GM21360 (cell line): Measurements from ENCODE around the gene ZBTB22.

ENCODE experiments used
- ATAC-seq: cut with Tn5 transposase; IDR thresholded peaks from one replicate; pipeline ENCODE4 v1.9.1; 2021; ENCODE audit warnings: mild to moderate bottlenecking, moderate library complexity; ENCODE audit not compliant: unreplicated experiment

Gene ZBTB22

DNA sequence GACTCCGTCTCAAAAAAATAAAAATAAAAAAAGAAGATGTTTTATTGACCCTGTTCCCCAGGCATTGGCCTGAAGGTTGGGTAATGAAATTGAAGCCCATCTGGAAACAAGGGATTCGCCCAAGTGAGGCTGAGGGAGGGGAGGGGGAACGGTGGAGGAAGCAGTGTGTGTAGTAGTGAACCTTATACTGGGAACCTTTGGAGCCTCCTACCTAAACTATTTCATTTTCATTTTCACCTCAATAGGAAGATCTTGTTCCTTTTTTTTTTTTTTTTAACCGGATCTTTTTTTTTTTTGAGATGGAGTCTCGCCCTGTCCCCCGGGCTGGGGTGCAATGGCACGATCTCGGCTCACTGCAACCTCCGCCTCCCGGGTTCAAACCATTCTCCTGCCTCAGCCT, 13.2 kb upstream of the ZBTB22 start:
- ATAC-seq = no peak

DNA sequence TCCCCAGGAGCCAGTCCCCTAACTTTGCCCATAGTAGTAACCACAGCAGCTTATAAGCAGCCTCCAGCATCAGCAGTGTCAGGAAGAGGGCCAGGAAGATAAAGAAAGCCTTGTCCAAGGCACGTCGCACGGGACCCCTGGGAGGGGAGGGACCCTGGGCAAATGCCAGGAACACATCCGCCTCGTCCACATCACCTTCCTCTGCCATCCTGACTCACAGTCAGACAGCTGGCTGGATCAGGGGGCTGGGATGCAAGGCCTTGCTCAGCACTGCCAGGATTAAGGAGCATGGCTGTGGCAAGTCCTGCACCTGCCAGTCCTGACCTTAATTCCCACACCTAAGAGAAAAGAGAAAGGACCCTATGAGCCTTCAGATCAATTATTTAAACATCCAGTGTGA, 11.5 kb upstream of the ZBTB22 start:
- ATAC-seq = no peak

DNA sequence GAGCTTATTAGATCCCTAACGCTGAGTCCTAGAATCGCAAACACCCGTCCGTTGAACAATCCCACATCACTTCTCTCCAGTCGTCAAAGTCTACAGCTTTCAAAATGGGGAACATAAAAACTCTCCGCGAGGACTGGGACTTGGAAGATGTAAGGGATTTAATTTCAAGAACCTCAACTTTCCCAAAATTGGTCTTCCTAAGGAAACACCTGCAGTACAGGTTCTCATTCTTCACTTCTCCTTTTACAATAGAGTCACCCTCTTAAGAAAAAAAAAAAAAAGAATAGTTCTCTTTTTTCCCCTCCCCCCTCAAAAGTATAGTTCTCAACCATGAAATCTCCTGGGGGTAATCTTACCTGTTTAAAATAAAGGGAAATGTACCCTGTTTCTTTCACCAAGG, 6.6 kb upstream of the ZBTB22 start:
- ATAC-seq = no peak

DNA sequence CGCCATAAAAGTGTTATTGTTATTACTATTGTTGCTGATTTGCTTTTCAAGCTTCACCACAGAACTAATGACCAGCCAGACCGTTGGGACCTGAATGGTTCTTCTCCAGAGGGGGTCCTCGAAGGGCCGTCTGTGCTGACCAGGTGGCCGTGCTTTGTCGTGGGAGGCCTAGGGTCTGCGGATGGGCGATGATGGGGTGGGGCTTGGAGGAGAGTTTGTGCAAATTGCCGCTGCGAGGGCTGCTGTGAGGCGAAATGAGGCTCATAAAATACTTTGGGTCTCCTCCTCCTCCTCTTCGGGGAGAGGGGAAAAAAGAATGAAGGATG, 6.0 kb upstream of the ZBTB22 start:
- ATAC-seq = peak; percentile 14

DNA sequence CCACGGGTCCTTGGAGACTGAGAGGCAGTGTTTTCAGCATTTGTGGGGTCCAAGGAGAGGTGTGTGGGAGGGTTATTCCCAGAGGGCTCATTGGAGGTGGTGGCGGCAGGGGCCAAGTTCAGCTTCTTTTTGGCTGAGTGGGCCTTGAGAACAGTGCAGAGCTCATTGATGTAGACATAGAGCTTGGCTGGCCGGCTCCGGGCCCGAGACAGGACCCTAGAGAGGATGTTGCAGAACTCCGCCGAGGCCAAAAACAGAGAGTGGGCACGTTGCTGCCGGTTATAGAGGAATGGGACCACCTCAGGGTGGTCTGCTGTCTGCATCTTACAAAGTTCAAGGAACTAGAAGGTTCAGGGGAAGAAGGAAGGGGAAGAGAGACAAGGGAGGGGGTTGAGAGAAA, 3.7 kb upstream of the ZBTB22 start:
- ATAC-seq = no peak

DNA sequence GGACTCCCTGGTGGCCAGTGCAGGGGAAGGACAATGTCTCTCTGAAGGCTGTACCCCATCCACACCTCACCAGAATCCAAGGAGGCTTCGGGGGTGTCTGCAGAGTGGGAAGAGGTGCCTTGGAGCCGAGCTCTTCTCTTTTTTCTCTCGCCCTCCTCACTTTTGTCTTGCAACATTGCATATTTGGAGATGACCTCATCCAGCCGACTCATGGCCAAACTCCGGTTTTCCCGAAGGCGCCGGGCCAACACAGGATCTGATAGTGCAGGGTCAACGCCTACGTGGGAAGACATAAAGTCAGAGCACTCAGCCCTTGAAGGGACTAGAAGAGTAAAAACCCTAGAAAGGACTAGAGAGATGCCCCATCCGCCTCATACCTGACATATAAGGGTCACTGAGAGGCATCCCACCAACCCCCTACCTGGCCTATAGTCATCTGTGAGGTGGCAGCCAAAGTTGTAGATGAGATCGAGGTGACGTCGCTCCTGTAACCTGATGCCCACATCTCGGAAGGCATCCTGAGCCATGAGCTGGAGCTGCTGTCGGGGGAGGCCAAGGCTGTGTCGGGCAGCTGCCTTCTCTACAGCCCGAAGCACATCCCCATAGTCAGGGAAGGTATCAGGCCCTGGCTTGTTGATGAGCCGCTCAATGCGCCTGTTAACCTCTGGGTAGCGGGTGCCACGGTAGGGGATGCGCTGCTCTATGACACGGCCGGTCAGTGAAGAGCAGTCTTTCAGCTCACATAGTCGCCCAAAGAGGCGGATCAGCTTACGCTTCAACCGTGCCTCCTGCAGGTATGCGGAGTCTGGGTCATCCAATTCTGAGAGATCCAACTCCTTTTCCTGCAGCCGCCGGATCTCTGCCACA, 3.0 kb upstream of the ZBTB22 start:
- no peak for ATAC-seq

DNA sequence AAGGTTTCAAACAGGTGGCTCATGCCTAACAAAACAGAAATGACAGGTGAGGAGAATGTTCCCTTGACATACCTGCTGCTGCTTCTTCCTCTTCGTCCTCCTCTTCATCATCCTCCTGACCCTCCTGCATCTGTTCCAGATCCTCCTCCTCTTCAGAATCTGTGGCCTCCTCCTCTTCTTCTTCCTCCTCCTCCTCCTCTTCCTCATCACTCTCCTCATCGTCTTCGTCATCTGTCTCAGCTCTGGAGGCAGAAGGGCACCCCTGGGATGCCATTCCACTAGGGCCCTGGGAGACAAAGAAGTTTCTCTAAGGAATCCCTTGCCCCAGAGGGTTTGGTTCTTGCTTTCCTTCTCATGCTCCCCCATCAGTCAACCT, 2.4 kb upstream of the ZBTB22 start:
- ATAC-seq = no peak

DNA sequence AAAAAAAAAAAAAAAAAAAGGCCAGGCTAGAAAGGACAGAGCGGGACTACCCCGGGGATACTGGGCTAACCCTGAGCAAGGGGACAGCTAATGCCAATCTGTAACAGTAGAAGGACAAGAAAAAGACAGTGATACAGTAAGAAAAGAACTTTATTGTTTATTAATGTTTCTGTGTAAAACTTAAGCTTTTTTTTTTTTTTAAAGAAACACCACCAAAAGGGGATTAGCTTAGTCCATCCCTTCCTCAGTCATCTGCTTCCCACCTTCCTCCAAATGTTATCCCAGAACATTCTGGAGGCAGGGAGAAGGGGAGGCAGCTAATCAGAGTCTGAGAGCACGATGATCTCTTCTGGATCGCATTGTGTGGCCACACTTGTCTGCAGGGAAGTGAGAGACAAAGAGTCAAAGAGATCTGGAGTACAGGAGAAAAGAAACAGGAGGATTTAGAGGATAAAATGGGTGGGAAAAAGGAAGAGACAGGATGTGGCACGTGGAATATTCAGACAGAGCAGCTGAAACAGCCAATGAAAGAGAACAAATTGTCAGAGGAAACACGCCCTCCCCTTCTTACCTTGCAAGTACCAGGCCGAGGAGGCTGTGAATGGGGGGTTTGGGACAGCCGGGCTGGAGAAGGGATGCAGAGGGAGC, 1.0 kb upstream of the ZBTB22 start:
- ATAC-seq = no peak

DNA sequence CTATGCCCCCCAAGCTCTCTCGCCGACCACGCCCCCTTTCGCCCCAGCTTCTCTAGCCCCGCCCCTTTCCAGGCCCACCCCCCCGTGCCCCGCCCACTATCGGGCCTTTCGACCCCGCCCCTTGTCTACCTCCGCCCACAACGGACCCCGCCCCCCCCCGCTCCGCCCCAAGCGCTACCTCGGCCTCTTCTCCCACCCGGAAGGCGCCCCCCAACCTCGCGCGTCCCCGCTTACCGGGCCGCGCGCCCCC, 200 bp downstream of the ZBTB22 start:
- ATAC-seq = no peak

DNA sequence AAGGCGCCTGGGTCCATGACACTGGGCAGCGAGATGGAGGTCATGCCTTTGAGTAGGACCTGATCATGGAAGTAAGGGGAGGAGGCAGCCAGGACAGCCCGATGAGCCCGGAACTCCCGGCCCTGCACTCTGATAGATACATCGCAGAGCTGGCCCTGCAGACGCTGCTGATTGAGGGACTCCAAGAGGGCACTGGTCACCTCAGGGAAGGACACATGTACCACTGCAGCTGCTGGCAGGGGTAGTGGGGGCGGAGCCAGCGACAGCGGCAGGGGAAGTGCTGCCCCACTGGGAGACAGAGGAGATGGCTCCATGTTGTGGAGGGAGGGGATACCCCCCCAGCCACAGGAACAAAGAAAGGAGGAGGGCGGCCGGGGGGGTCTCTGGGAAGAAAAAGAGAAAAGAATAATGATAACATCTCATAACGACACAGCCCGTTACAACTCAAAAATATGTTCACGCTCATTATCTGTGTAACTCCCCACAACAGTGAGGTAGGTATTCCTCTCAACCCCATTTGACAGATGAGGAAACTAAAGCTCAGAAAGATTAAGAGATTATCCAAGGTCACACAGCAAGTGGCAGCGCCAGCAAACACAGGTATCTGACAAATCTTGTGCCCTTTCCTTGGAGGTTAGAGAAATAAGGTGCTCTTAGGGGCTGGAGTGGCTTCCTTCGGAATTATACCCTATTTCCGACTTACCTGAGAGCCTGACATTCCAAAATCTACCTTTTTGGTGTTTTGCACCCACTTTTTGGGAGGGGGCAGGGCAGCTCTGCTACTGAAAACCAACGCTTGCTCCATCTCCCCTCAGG, 733 bp downstream of the ZBTB22 start:
- no peak for ATAC-seq

DNA sequence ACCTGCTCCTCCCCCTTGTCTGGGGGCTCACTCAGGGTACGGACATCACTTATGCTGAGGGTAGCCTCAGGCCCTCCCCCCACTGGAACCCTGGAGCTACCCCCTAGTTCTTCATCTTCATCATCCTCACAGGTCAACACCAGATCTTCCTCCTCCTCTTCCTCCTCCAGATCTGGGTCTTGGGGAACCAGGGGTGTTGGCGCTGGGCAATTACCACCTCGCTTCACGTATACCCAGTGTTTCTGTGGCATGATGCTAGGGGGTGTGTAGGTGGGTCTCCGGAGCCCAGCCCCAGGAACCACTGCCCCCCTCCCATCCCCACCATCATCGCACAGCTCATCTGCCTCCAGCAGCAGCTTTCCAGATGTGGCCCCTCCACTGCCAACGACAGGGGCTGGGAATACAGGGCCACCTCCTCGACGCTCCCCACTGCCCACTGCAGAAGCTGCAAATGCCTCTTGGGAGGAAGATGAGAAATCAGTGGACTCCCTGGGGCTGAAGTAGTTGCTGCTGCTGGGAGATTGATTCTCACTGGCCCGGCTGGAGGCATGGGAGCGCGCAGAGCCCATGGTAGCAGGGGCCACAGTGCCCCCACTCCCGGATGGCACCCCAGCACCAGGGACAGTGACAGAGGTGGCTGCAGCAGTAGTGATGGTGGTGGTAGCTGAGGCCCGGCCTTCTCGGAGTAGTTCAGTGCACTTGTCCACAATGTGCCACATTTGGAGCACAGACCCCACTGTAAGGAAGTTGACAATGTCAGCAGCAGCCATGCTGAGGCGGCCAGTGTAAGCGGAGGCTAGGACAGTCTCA, 1.5 kb downstream of the ZBTB22 start:
- no peak for ATAC-seq

DNA sequence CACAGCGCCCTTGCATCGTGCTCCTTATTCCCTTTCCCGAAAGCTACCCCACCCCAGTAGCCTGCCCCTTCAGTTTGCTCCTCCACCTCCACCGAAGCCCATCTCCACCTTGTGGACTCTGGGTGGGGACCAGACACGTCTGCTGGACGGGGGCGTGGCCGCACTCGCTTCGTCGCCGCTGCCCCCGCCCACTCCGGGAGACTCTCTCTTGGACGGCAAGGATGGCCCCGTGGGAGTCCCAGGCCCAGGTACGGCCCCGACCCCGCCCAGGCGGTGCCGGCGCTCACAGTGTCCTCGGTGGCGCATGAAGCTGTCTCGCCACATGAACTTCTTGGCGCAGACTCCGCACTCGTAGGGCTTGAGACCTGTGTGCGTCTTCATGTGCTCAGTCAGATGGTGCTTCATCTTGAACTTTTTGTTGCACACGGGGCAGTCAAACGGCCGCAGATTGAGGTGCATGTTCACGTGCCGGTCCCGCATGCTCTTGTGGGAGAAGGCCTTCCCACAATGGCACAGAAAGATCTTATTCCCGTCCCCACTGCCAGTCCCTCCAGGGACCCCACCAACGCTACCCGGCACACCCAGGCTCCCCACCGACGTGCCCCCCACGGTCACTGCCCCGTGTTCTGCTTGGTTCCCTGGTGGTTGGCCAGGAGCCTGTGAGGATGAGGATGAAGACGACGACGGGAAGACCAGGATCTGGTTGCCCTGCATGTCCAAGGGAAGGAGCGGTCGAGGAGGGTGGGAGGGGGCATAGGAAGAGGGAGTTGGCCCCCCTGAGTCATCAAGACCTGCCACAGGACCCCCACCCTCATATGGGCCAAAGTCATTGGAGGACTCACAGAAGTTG, 2.4 kb downstream of the ZBTB22 start:
- ATAC-seq = no peak

DNA sequence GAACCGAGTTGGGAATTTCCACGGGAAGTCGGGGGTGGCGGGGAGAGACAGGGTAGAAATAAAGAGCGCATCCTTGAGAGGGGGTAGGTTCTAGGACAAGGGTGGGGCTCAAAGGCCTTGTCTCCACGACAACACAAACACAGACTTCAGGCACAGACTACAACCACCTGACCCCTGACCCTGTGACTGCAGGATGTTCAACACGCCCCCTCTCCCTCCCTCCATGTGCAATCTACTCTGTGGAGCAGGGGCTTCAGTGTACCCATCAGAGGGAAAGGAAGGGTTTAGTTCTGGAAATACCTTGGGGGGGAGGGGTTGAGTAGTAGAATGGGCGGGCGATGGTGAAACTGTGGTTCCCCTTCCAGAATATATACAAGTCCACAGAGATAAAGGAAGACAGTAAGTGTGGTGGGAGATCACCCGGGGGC, 3.0 kb downstream of the ZBTB22 start:
- no peak for ATAC-seq

DNA sequence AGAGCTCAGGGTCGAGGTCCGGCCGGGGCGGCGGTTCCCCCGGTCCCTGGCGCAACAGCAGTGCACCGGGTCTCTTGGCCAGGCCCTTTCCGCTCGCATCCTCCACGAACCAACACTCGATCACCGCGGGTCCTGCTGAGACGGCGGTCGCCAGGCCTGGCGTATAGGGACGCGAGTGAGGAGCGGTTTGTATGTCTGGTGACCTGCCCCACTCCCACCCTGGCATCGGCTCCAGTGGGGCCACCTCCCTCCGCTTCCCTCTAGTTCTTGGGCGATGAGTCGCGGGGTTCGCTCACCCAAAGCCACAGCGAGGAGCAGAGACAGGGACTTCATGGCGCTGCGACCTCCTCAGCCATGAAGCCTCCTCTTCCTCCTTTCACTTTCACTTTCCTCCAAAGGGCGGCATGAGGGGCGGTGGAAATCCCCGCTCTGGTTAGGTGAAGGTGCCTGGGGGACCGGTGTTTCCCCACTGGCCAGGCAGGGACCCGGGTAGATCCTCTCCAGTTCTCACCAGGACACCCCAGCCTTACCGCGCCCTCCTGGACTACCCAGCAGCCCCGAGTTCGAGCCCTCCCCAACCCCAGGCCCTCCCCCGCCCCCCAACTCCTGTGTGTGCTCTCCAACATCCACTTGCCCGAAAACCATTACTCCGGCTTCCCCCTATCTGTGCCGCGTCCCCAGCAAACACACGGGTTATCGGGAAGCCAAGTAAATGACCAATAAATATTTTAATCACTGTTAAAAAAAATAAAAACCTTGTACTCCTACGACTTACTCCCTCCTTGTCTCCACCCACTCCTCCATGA, 3.6 kb downstream of the ZBTB22 start, which contains the start of gene TAPBP:
Gene TAPBP, minus strand, starts transcription at position 370 of the 806 bp plus-strand sequence. Its CDS starts 37 bp downstream, at position 333.
- peak; percentile 38 for ATAC-seq

DNA sequence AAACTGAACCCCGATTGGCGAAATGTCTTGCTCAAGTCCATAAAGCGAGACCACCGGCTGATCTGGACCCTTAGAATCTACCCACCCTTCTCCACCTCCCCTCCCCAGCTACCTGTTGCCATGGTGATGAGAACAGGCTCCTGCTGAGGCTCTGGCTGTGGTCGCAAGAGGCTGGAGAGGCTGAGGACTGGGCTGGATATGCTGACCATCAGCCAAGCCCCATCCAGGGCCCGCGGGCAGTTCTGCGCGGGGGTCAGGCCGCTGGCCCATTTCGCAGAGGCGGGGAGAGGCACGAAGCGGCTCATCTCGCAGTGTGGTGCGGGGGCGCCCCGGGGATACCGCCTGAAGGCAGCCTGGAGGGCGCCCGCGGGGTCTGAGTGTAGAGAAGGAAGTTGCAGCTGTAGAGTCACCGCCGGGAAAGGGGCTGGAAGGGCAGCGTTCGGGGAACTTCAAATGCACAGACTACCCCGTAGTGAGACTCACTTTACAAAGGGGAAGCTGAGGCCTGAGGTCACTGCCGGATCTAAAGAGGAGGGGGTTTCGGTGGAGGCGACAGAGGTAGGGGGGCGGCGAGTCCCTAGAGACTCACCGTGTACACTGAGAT, 4.3 kb downstream of the ZBTB22 start:
- ATAC-seq = peak; percentile 2

DNA sequence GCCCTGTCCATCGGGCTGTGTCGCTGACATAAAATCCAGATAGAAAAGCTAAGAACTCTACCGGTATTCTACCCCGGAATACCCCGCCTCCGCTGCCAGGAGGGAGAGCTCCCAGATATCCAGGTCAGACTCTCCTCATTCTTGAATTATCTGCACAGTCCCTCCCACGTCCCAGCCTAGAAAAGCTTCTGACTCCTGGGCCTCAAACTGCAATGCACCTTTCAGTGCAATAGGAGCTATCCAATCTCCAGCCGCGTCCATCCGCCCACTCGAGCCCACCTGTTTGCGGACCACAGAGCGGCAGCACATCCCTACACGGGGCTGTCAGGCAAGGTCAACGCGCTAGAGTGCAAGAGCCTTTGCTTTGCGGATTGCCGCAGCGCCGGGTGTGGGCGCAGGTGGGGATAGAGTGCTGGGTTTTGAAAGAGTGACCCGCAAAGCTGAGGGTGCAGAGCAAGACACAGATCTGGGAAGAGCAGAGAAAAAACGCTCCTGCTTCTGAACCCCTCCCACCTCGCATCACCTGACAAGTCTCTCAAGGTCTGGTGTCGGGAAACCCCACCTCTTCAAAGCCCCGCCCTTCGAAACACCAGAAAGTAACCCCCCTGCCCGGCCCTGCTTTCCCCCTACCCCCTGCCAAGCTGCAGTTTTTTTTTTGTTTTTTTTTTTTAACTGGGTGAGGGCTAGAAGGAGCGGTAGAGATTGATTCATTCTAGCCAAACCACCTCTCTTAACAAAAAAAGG, 5.0 kb downstream of the ZBTB22 start:
- no peak for ATAC-seq

DNA sequence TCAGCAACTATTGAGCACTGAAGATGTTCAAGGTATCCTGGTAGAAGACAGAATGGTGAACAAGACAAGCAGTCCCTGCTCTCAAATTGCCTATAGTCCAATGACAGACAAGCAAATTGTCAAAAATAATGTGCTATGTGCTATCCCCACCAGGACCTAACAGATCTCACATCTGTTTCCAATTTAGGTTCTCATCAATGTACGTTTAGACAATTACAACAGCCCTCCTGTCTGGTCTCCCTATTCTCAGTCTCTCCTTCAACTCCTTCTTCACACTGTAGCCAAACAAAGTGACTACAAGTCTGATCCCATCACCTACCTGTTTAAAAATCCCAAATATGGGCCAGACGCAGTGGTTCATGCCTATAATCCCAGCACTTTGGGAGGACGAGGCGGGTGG, 11.2 kb downstream of the ZBTB22 start:
- no peak for ATAC-seq

DNA sequence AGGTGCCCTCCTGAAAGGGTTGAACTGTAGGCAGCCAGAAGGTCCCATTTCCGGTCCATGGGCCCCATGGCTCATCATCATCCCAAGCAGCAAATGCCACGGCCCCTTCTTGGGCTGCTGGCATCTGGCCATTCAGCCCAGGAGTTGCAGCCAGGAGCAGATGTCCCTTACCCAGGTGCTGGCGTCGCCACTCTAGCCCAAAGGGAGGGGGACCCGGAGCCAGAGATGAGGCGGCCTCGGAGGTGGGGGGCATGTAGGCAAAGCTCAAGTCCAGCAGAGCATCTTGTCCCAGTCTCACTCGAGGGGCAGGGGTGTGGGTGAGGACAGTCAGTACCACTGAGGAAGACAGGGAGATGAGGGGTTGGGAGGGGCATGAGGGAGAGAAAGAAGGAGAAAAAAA, 12.5 kb downstream of the ZBTB22 start:
- no peak for ATAC-seq
